ENCODE data around the gene PDE5A.

The PDE5A gene

DNA sequence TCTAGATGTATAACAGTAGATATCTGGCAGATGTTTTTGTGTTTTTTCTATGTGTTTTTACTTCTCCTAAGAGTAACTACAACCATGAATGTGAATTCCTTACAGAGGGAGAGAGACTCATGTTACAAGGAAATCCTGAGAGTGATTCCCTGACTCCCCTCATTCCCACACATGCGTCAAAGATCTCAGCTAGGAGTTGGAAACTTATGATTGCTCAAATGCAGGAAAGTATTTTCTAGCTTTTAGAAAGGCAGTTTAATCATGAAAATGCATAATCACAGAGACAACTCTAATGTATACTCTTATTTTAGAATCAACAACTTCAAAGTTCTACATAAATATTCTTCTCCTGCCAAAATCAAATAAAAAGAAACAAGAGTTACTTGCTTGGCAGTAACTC is 121.8 kb downstream of the PDE5A start:
- DNase-seq (ENCODE audit: low read depth, low spot score), result no peak
- ChIA-PET POLR2A (no interaction called here), CTCF (interaction anchor here (2.3 to 3.9 kb wide), 2 partner anchors 14 to 550 kb away, joined by 11 to 12 read pairs; no protein-coding TSS in a partner anchor)

DNA sequence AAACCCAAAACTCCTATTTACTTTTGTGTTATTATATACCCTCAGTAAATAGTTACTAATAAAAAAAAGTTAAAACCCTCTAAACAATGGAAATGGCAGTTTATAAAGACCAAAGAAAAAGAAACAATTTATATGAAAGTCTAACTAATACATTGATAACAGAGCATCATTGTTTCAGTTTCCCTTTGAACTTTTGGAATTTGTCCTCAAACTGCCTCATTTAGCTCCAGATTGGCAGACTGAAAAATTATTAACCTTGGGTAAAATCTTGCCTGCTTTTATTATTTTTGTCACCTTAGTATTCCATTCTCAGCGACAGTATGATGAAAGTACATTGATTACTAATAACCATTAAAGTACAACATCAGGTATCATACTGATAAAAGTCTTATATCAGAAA is 124.0 kb downstream of the PDE5A start:
- TF ChIP-seq CTCF (IDR thresholded peaks at IDR 0.05; ENCODE audit: insufficient read depth, low read length, missing control alignments), result no peak
- H3K4me3 ChIP-seq (ENCODE audit: low read depth, low read length), result no peak overlapping the region
- no peak for DNase-seq (ENCODE audit: low read depth, low spot score)
- ChIA-PET CTCF (interaction anchor here (1.3 to 3.9 kb wide), 3 partner anchors 11 to 552 kb away, joined by 4 to 12 read pairs (median 5); no protein-coding TSS in a partner anchor), POLR2A (no interaction called here)

More for the DNA sequence above, 121.8 kb downstream of the PDE5A start:
- TF ChIP-seq CTCF (IDR thresholded peaks at IDR 0.05; ENCODE audit: insufficient read depth, low read length, missing control alignments), result no peak
- no peak overlapping the region for H3K4me3 ChIP-seq (ENCODE audit: low read depth, low read length)

- POLR2A ChIA-PET, result no interaction called here
- no peak overlapping the region for H3K4me3 ChIP-seq (ENCODE audit: low read depth, low read length)
- DNase-seq (ENCODE audit: low read depth, low spot score), result no peak
- no peak for TF ChIP-seq CTCF (IDR thresholded peaks at IDR 0.05; ENCODE audit: insufficient read depth, low read length, missing control alignments)
- CTCF ChIA-PET, result interaction anchor here (1.1 kb wide), 1 partner anchor 9 kb away, joined by 4 read pairs; no protein-coding TSS in a partner anchor
These were observed 126.9 kb downstream of the PDE5A start for GRCh38 chr4:119501740-119502139.

- ChIA-PET CTCF (interaction anchor here (1.1 kb wide), 1 partner anchor 558 kb away, joined by 3 read pairs; no protein-coding TSS in a partner anchor), POLR2A (no interaction called here)
- TF ChIP-seq CTCF (IDR thresholded peaks at IDR 0.05; ENCODE audit: insufficient read depth, low read length, missing control alignments), result no peak
- DNase-seq (ENCODE audit: low read depth, low spot score), result no peak
- no peak overlapping the region for H3K4me3 ChIP-seq (ENCODE audit: low read depth, low read length)
These were observed 130.1 kb downstream of the PDE5A start for GRCh38 chr4:119498527-119498926.

GRCh38 chr4:119493886-119494285 is 134.7 kb downstream of the PDE5A start:
- H3K4me3 ChIP-seq (ENCODE audit: low read depth, low read length), result no peak overlapping the region
- ChIA-PET POLR2A (no interaction called here), CTCF (interaction anchor here (0.6 to 5.5 kb wide), 26 partner anchors 8 to 564 kb away, joined by 3 to 102 read pairs (median 4); no protein-coding TSS in a partner anchor)
- DNase-seq (ENCODE audit: low read depth, low spot score), result no peak
- TF ChIP-seq CTCF (IDR thresholded peaks at IDR 0.05; ENCODE audit: insufficient read depth, low read length, missing control alignments), result no peak

DNA sequence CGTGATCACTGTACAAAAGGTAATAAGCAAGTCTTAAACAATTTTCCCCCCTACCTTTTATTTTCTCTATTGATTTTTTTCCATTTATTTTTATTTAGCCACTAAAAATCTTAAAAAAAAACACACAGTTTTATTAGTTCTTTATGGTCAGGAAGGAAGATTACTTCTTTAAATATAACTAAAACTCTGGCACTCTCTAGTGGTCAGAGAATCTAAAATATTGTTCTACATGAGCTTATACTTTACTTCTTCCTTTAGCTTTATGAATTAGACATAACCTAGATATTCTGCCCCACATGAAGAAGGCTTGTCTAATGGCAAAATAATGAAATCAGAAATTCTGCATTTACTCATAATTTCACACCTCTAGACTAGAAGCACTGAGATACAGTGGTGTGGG is 135.2 kb downstream of the PDE5A start:
- no peak overlapping the region for H3K4me3 ChIP-seq (ENCODE audit: low read depth, low read length)
- TF ChIP-seq CTCF (IDR thresholded peaks at IDR 0.05; ENCODE audit: insufficient read depth, low read length, missing control alignments), result no peak
- ChIA-PET CTCF (interaction anchor here (0.6 to 5.5 kb wide), 28 partner anchors 7 to 564 kb away, joined by 3 to 102 read pairs (median 4); no protein-coding TSS in a partner anchor), POLR2A (no interaction called here)
- no peak for DNase-seq (ENCODE audit: low read depth, low spot score)
